ENCODE results near the gene SYN1.

The SYN1 gene

GRCh38 chrX:47593522-47593921 lies 26.1 kb downstream of the SYN1 start:
- DNase-seq: no peak

- no peak for DNase-seq
Observed at GRCh38 chrX:47590984-47591383, 28.7 kb downstream of the SYN1 start.

- DNase-seq: no peak
Observed at GRCh38 chrX:47587906-47588735, 31.5 kb downstream of the SYN1 start.

GRCh38 chrX:47587091-47587891 lies 32.4 kb downstream of the SYN1 start:
- DNase-seq: no peak

- DNase-seq: no peak
Observed at GRCh38 chrX:47586043-47586787, 33.4 kb downstream of the SYN1 start.

GRCh38 chrX:47585273-47585672 lies 34.4 kb downstream of the SYN1 start:
- no peak for DNase-seq

- DNase-seq: no peak
Observed at GRCh38 chrX:47584714-47585113, 34.9 kb downstream of the SYN1 start.

- no peak for DNase-seq
Observed at GRCh38 chrX:47583240-47583861, 36.3 kb downstream of the SYN1 start.

- DNase-seq: peak; percentile 55
Observed at GRCh38 chrX:47581731-47582647, 37.7 kb downstream of the SYN1 start, which contains the start of gene TIMP1. Gene TIMP1, plus strand, starts transcription at chrX:47582436. Its CDS starts 980 bp downstream, at chrX:47583416.

GRCh38 chrX:47579537-47579936 lies 40.1 kb downstream of the SYN1 start:
- no peak for DNase-seq

- no peak for DNase-seq
Observed at GRCh38 chrX:47578692-47579091, 41.0 kb downstream of the SYN1 start.

- DNase-seq: no peak
Observed at GRCh38 chrX:47577901-47578300, 41.8 kb downstream of the SYN1 start.

GRCh38 chrX:47577424-47577823 lies 42.2 kb downstream of the SYN1 start:
- DNase-seq: no peak

- no peak for DNase-seq
Observed at GRCh38 chrX:47576021-47576898, 43.4 kb downstream of the SYN1 start.

GRCh38 chrX:47574547-47575301 lies 44.9 kb downstream of the SYN1 start:
- no peak for DNase-seq

- no peak for DNase-seq
Observed at GRCh38 chrX:47574076-47574546, 45.5 kb downstream of the SYN1 start.

- no peak for DNase-seq
Observed at GRCh38 chrX:47573341-47574075, 46.1 kb downstream of the SYN1 start.

GRCh38 chrX:47572773-47573340 lies 46.8 kb downstream of the SYN1 start:
- DNase-seq: no peak

GRCh38 chrX:47571896-47572295 lies 47.8 kb downstream of the SYN1 start:
- DNase-seq: no peak
